ENCODE data around the gene FAM9C.

DNA sequence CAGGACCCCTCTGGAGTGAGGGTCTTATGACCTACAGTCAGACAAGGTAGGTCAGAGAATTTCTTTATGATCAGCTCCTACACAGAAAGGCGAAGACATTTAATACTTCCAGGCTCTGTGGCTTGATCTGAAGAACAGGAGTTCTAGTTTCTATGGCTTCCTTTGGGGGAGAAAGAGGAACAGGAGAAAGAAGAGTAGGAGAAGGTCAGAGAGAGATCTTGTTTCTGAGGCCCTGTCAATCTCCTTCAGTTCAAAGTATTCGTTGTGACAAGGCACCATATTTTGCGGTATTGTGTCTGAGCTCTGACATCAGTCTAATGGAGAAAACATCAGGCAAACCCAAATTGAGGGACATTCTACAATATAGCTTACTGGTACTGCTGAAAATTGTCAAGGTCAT lies 52.8 kb downstream of the FAM9C start:
- TF ChIP-seq, protein P1, sequence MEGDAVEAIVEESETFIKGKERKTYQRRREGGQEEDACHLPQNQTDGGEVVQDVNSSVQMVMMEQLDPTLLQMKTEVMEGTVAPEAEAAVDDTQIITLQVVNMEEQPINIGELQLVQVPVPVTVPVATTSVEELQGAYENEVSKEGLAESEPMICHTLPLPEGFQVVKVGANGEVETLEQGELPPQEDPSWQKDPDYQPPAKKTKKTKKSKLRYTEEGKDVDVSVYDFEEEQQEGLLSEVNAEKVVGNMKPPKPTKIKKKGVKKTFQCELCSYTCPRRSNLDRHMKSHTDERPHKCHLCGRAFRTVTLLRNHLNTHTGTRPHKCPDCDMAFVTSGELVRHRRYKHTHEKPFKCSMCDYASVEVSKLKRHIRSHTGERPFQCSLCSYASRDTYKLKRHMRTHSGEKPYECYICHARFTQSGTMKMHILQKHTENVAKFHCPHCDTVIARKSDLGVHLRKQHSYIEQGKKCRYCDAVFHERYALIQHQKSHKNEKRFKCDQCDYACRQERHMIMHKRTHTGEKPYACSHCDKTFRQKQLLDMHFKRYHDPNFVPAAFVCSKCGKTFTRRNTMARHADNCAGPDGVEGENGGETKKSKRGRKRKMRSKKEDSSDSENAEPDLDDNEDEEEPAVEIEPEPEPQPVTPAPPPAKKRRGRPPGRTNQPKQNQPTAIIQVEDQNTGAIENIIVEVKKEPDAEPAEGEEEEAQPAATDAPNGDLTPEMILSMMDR (conservative IDR thresholded peaks at IDR 0.05) = no peak
- no peak for TF ChIP-seq EZH2 (IDR thresholded peaks at IDR 0.05; ENCODE audit: low read depth)
